GM12801 (cell line): ENCODE results near the gene GMPS.

Experiments
- CTCF ChIP-seq: IDR thresholded peaks from one replicate; pipeline ENCODE4 v1.5.1; 2011; ENCODE audit warnings: control low read depth; ENCODE audit not compliant: insufficient read length; ENCODE audit errors: extremely low read depth

Gene GMPS

GRCh38 chr3:155956508-155957411 is 86.3 kb downstream of the GMPS start:
- TF ChIP-seq CTCF: no peak

- TF ChIP-seq CTCF: no peak
Observed at GRCh38 chr3:155957412-155957880, 87.0 kb downstream of the GMPS start.

GRCh38 chr3:155958676-155959075 is 88.2 kb downstream of the GMPS start:
- TF ChIP-seq CTCF: no peak

GRCh38 chr3:155960060-155960459 is 89.6 kb downstream of the GMPS start:
- no peak for TF ChIP-seq CTCF

- TF ChIP-seq CTCF: no peak
Observed at GRCh38 chr3:155963570-155963969, 93.1 kb downstream of the GMPS start.

GRCh38 chr3:155970398-155970797 is 99.9 kb downstream of the GMPS start:
- no peak for TF ChIP-seq CTCF

GRCh38 chr3:155972885-155973584 is 102.6 kb downstream of the GMPS start:
- no peak for TF ChIP-seq CTCF
